A673 (cell line): Measurements from ENCODE around the gene UNK.

Experiments used
- EZH2 ChIP-seq: fragments of 200-600 bp; sonication (generic); IDR thresholded peaks from 2 replicates; pipeline ENCODE4 v1.6.1; 2017; ENCODE audit warnings: borderline replicate concordance, low read depth, mild to moderate bottlenecking, mixed read lengths, antibody characterized with exemption, low read length; ENCODE audit not compliant: poor library complexity, severe bottlenecking
- TF ChIP-seq, protein P1 (sequence below): fragments of 300-800, 200-600 bp; sonication (generic); conservative IDR thresholded peaks from 2 replicates; pipeline ENCODE4 v1.5.1; 2017; ENCODE audit warnings: low read depth, mild to moderate bottlenecking, antibody characterized with exemption, low read length, moderate library complexity, mixed read lengths

- TF ChIP-seq, protein P1, sequence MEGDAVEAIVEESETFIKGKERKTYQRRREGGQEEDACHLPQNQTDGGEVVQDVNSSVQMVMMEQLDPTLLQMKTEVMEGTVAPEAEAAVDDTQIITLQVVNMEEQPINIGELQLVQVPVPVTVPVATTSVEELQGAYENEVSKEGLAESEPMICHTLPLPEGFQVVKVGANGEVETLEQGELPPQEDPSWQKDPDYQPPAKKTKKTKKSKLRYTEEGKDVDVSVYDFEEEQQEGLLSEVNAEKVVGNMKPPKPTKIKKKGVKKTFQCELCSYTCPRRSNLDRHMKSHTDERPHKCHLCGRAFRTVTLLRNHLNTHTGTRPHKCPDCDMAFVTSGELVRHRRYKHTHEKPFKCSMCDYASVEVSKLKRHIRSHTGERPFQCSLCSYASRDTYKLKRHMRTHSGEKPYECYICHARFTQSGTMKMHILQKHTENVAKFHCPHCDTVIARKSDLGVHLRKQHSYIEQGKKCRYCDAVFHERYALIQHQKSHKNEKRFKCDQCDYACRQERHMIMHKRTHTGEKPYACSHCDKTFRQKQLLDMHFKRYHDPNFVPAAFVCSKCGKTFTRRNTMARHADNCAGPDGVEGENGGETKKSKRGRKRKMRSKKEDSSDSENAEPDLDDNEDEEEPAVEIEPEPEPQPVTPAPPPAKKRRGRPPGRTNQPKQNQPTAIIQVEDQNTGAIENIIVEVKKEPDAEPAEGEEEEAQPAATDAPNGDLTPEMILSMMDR, result no peak
- no peak for TF ChIP-seq EZH2
Measured at GRCh38 chr17:75743625-75744206, 40.9 kb upstream of the UNK start.
